B cell (primary cell): ENCODE results near the gene CTDSPL. TPM values are rescaled to one million over a fixed set of nuclear protein-coding genes. Genes with fewer than 3 reads are reported as not detected.

Experiments
- ATAC-seq: fragments of 200-7000 bp; cut with Tn5 transposase; one replicate; pipeline ENCODE4 v1.10.0; 2021; ENCODE audit warnings: low read depth, mild to moderate bottlenecking, moderate number of reproducible peaks, moderate library complexity
- CTCF ChIA-PET: fragments of 350-600 bp; sonication (Branson Sonifier 250); formaldehyde crosslinking; loops from one replicate; lab custom pipeline; 2021; ENCODE audit warnings: antibody characterized with exemption, inconsistent platforms; lab: Charles Lee
- POLR2A ChIA-PET: fragments of 350-600 bp; sonication (Branson Sonifier 250); formaldehyde crosslinking; loops from one replicate; lab custom pipeline; 2021; ENCODE audit warnings: antibody characterized with exemption; lab: Charles Lee
- DNase-seq: peaks from one replicate; pipeline ENCODE4 v3.0.0; 2013
- H2AFZ ChIP-seq: 2 replicates; pipeline ENCODE4 v1.6.1; 2012; ENCODE audit warnings: mild to moderate bottlenecking, low read depth, low read length; ENCODE audit not compliant: insufficient read depth, poor library complexity, severe bottlenecking
- H3K27ac ChIP-seq, 2 donors: 1 replicate in 1 of 2; 2 replicates in 1 of 2; pipeline ENCODE4 v1.5.1; 2012 to 2013; ENCODE audit warnings: low read length in 2 of 2, mild to moderate bottlenecking in 2 of 2, moderate library complexity in 1 of 2
- H3K27me3 ChIP-seq, 4 experiments: fragments of 200-600 bp in 1 of 4; sonication (generic) in 1 of 4; replicated peaks in 1 of 4; 1 replicate in 2 of 4; 2 replicates in 2 of 4; pipeline versions ENCODE4 v1.6.1 to v1.7.0; 2013 to 2016; ENCODE audit warnings: low read length in 3 of 4, mild to moderate bottlenecking in 2 of 4, mixed read lengths in 1 of 4, moderate library complexity in 1 of 4; ENCODE audit not compliant: insufficient read depth in 4 of 4, control insufficient read depth in 3 of 4; ENCODE audit errors: control extremely low read depth in 1 of 4
- H3K36me3 ChIP-seq, 2 experiments: replicated peaks in 1 of 2; 1 replicate in 1 of 2; 2 replicates in 1 of 2; pipeline versions ENCODE4 v1.6.1 to v1.7.1; 2013; ENCODE audit warnings: low read length in 1 of 2; ENCODE audit not compliant: insufficient read depth in 2 of 2, control insufficient read depth in 1 of 2; ENCODE audit errors: control extremely low read depth in 1 of 2, extremely low read depth in 1 of 2
- H3K4me1 ChIP-seq, 2 donors: fragments of 200-600 bp in 1 of 2; sonication (generic) in 1 of 2; 1 replicate in 1 of 2; 2 replicates in 1 of 2; pipeline versions ENCODE4 v1.5.1 to v1.6.1; 2013 to 2017; ENCODE audit warnings: low read length in 2 of 2; ENCODE audit not compliant: control insufficient read depth in 2 of 2, insufficient read depth in 2 of 2
- H3K4me2 ChIP-seq: replicated peaks from 2 replicates; pipeline ENCODE3; 2012; ENCODE audit warnings: mild to moderate bottlenecking, low read depth, low read length; ENCODE audit not compliant: poor library complexity, severe bottlenecking
- H3K4me3 ChIP-seq, 5 experiments: fragments of 200-600 bp in 1 of 5; sonication (generic) in 1 of 5; 1 replicate in 3 of 5; 2 replicates in 2 of 5; pipeline versions ENCODE4 v1.5.1 to v1.7.0; 2011 to 2016; ENCODE audit warnings: low read length in 4 of 5, mild to moderate bottlenecking in 4 of 5, low read depth in 2 of 5, control low read depth in 1 of 5, moderate library complexity in 1 of 5; ENCODE audit not compliant: insufficient read depth in 1 of 5; ENCODE audit errors: control extremely low read depth in 1 of 5, extremely low read depth in 1 of 5
- H3K79me2 ChIP-seq: fragments of 200-600 bp; sonication (generic); one replicate; pipeline ENCODE4 v1.6.0; 2016; ENCODE audit warnings: low read length; ENCODE audit not compliant: control insufficient read depth, insufficient read depth
- H3K9ac ChIP-seq: fragments of 200-600 bp; sonication (generic); 2 replicates; pipeline ENCODE4 v1.6.1; 2017; ENCODE audit warnings: mild to moderate bottlenecking, low read length, moderate library complexity
- H3K9me3 ChIP-seq, 3 donors: one replicate each; pipeline versions ENCODE4 v1.6.1 to v1.7.1; 2013; ENCODE audit warnings: low read length in 2 of 3; ENCODE audit not compliant: control insufficient read depth in 2 of 3, insufficient read depth in 1 of 3; ENCODE audit errors: control extremely low read depth in 1 of 3
- H4K20me1 ChIP-seq: 2 replicates; pipeline ENCODE4 v1.6.0; 2012; ENCODE audit warnings: mild to moderate bottlenecking, low read length; ENCODE audit not compliant: insufficient read depth, control insufficient read depth, poor library complexity, severe bottlenecking
- H3K27ac Mint-ChIP-seq: one replicate; pipeline ENCODE4 v1.8.0; 2021; ENCODE audit warnings: mixed read lengths
- H3K27me3 Mint-ChIP-seq: one replicate; pipeline ENCODE4 v1.8.0; 2021; ENCODE audit warnings: mixed read lengths
- H3K4me1 Mint-ChIP-seq: one replicate; pipeline ENCODE4 v1.8.0; 2021; ENCODE audit warnings: mixed read lengths
- H3K4me3 Mint-ChIP-seq: one replicate; pipeline ENCODE4 v1.8.0; 2021; ENCODE audit warnings: mixed read lengths
- H3K9me3 Mint-ChIP-seq: one replicate; pipeline ENCODE4 v1.8.0; 2022; ENCODE audit warnings: mixed read lengths; ENCODE audit not compliant: insufficient read depth
- EZH2 ChIP-seq: IDR thresholded peaks from 2 replicates; pipeline ENCODE4 v1.6.1; 2012; ENCODE audit warnings: borderline replicate concordance, low read depth, mild to moderate bottlenecking, moderate library complexity, low read length; ENCODE audit not compliant: insufficient read depth, poor library complexity, severe bottlenecking
- WGBS: methylation state at CpG from one replicate; pipeline ENCODE4 v1.1.5; 2013; ENCODE audit warnings: missing lambda C conversion rate; ENCODE audit not compliant: insufficient coverage; 5-methylcytosine and 5-hydroxymethylcytosine counted together
- intact Hi-C: fragments of 100-400 bp; cut with micrococcal nuclease; formaldehyde crosslinking; loops from one replicate; pipeline ENCODE4 v1.10.0; 2022
- polyA plus RNA-seq: library from polyadenylated mRNA; depleted of rRNA; stranded (reverse); fragments of >200 nt; gene quantifications from 2 replicates; pipeline ENCODE4 v1.2.3, GENCODE V29; 2012
- total RNA-seq, 2 donors: library from RNA; stranded (reverse); fragments of 120-200 nt in 1 of 2; gene quantifications; 1 replicate in 1 of 2; 2 replicates in 1 of 2; pipeline versions ENCODE4 v1.2.3 to v1.2.4, GENCODE V29; 2013 to 2022
- TF ChIP-seq, protein P1 (sequence below): fragments of 200-600 bp; IDR thresholded peaks from one replicate; pipeline ENCODE4 v1.8.0; 2022; ENCODE audit warnings: antibody characterized with exemption, mild to moderate bottlenecking

Gene CTDSPL
- total and polyA plus RNA-seq, 2 donors (not counting 1 experiment from before 2014, with no cell fraction given): not detected

GRCh38 chr3:37904601-37905000 lies 42.9 kb downstream of the CTDSPL start:
- TF ChIP-seq EZH2: no peak
- TF ChIP-seq, protein P1, sequence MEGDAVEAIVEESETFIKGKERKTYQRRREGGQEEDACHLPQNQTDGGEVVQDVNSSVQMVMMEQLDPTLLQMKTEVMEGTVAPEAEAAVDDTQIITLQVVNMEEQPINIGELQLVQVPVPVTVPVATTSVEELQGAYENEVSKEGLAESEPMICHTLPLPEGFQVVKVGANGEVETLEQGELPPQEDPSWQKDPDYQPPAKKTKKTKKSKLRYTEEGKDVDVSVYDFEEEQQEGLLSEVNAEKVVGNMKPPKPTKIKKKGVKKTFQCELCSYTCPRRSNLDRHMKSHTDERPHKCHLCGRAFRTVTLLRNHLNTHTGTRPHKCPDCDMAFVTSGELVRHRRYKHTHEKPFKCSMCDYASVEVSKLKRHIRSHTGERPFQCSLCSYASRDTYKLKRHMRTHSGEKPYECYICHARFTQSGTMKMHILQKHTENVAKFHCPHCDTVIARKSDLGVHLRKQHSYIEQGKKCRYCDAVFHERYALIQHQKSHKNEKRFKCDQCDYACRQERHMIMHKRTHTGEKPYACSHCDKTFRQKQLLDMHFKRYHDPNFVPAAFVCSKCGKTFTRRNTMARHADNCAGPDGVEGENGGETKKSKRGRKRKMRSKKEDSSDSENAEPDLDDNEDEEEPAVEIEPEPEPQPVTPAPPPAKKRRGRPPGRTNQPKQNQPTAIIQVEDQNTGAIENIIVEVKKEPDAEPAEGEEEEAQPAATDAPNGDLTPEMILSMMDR: no peak
- no peaks in the 10 kb centered on the region for H3K9me3 Mint-ChIP-seq
- H3K4me1 Mint-ChIP-seq: no peaks in the 10 kb centered on the region
- Histone ChIP-seq H3K79me2 (no peaks in the 10 kb centered on the region), H3K36me3 (no peaks in the 10 kb centered on the region), H2AFZ (no peak overlapping the region), H3K4me3 (no peak overlapping the region), H3K9ac (no peak overlapping the region), H3K4me2 (no peak overlapping the region), H4K20me1 (no peaks in the 10 kb centered on the region), H3K4me1 (no peaks in the 10 kb centered on the region), H3K9me3 (no peaks in the 10 kb centered on the region), H3K27me3 (peaks cover 0 to 11% (median under 1%) of the 10 kb centered on the region in 4 experiments), H3K27ac (no peak overlapping the region)
- H3K27ac Mint-ChIP-seq: no peak overlapping the region
- POLR2A ChIA-PET: no interaction called here
- peaks cover 17% of the 10 kb centered on the region for H3K27me3 Mint-ChIP-seq
- H3K4me3 Mint-ChIP-seq: no peak overlapping the region
- 70% methylated on average over 1 of the region's 1 CpG for WGBS
- ATAC-seq (no peak), DNase-seq (no peak)
- intact Hi-C loops: no loop called here
- CTCF ChIA-PET: no interaction called here

DNA sequence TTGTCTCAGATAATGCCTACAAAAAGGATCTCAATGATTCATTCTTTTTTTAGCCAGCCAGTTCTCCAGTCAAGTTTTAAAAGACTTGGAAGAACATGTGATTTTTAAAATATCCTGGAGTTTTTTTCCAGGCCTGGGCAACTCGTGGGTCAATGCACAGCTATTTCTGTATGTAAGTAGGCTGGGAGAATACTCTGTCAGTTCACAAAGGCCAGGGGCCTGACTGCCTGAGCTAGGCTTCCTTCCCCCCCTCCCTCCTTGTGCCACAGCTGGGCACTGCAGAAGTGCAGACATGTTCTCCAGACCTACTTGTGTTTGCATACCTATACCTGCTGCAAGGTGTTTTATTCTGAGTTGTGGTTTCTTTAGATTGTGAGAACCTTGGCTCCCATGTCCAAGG lies 43.7 kb downstream of the CTDSPL start:
- H3K4me1 Mint-ChIP-seq: no peaks in the 10 kb centered on the region
- H2AFZ ChIP-seq: no peak overlapping the region
- DNase-seq: no peak
- peaks cover 0 to 11% (median under 1%) of the 10 kb centered on the region in 4 experiments for H3K27me3 ChIP-seq
- no peak overlapping the region for H3K4me3 ChIP-seq
- H3K4me2 ChIP-seq: no peak overlapping the region
- peaks cover 17% of the 10 kb centered on the region for H3K27me3 Mint-ChIP-seq
- H3K9me3 ChIP-seq: no peaks in the 10 kb centered on the region
- no peak overlapping the region for H3K9ac ChIP-seq
- no peaks in the 10 kb centered on the region for H3K9me3 Mint-ChIP-seq
- ChIA-PET CTCF (no interaction called here), POLR2A (no interaction called here)
- TF ChIP-seq, protein P1: no peak
- TF ChIP-seq EZH2: no peak
- intact Hi-C loops: no loop called here
- no peak overlapping the region for H3K27ac Mint-ChIP-seq
- WGBS: no CpG with 5 or more reads among the region's 1 CpG
- ATAC-seq: no peak
- no peaks in the 10 kb centered on the region for H4K20me1 ChIP-seq
- no peak overlapping the region for H3K4me3 Mint-ChIP-seq
- no peaks in the 10 kb centered on the region for H3K36me3 ChIP-seq
- H3K79me2 ChIP-seq: no peaks in the 10 kb centered on the region
- no peak overlapping the region for H3K27ac ChIP-seq
- no peaks in the 10 kb centered on the region for H3K4me1 ChIP-seq
